ENCODE results near the gene RALGDS.

The RALGDS gene

GRCh38 chr9:133050142-133050541 is 70.9 kb downstream of the RALGDS start:
- ChIA-PET CTCF (no interaction called here), POLR2A (no interaction called here)
- TF ChIP-seq FOXK2 (IDR thresholded peaks at IDR 0.05), result no peak
- TF ChIP-seq CTBP1 (IDR thresholded peaks at IDR 0.05; ENCODE audit: borderline replicate concordance), result no peak
- TF ChIP-seq L3MBTL2 (conservative IDR thresholded peaks at IDR 0.05), result no peak
- TF ChIP-seq FOXM1 (IDR thresholded peaks at IDR 0.05; ENCODE audit: borderline replicate concordance), result no peak
- no peak for TF ChIP-seq ZNF384 (IDR thresholded peaks at IDR 0.05)
- TF ChIP-seq HDGF (IDR thresholded peaks at IDR 0.05; ENCODE audit: borderline replicate concordance), result no peak
- no peak for TF ChIP-seq ELF4 (IDR thresholded peaks at IDR 0.05)
- no peak for TF ChIP-seq ARNT (IDR thresholded peaks at IDR 0.05)
- TF ChIP-seq BHLHE40 (IDR thresholded peaks at IDR 0.05; ENCODE audit: borderline replicate concordance), result no peak
- DNase-seq (ENCODE audit: extremely low spot score), result no peak

GRCh38 chr9:133049043-133049442 is 72.0 kb downstream of the RALGDS start:
- CTCF ChIA-PET, result interaction anchor here (0.6 to 1.0 kb wide), 2 partner anchors 10 to 27 kb away, joined by 3 to 4 read pairs; no protein-coding TSS in a partner anchor
- POLR2A ChIA-PET, result no interaction called here
- TF ChIP-seq SP1 (IDR thresholded peaks at IDR 0.05), result no peak
- DNase-seq (ENCODE audit: extremely low spot score), result no peak

GRCh38 chr9:133048595-133048994 is 72.4 kb downstream of the RALGDS start:
- no peak for DNase-seq (ENCODE audit: extremely low spot score)
- CTCF ChIA-PET, result interaction anchor here (0.6 to 1.0 kb wide), 2 partner anchors 9 to 27 kb away, joined by 3 to 4 read pairs; no protein-coding TSS in a partner anchor
- TF ChIP-seq FOXA1 (IDR thresholded peaks at IDR 0.05), result no peak
- POLR2A ChIA-PET, result no interaction called here

Measured in HEK293T (cell line).